T-cell (primary cell): ENCODE results near the gene CCDC97. TPM values are rescaled to one million over a fixed set of nuclear protein-coding genes. Genes with fewer than 3 reads are reported as not detected.

Source experiments
- ATAC-seq, 4 experiments: fragments of 200-7000 bp in 3 of 4; fragments of 150-1000 bp in 1 of 4; cut with Tn5 transposase; replicated peaks in 1 of 4; 1 replicate in 3 of 4; 2 replicates in 1 of 4; pipeline ENCODE4 v1.10.0; 2021; ENCODE audit warnings: moderate library complexity in 3 of 4, mild to moderate bottlenecking in 2 of 4, moderate number of reproducible peaks in 1 of 4
- CTCF ChIA-PET, 2 donors: fragments of 300-600 bp; sonication (Branson Sonifier 250); formaldehyde crosslinking; loops; one replicate each; lab custom pipeline; 2022; ENCODE audit warnings: antibody characterized with exemption in 2 of 2; lab: Charles Lee
- POLR2A ChIA-PET, 2 donors: fragments of 300-600 bp; sonication (Branson Sonifier 250); formaldehyde crosslinking; loops; one replicate each; lab custom pipeline; 2022; ENCODE audit warnings: antibody characterized with exemption in 2 of 2; lab: Charles Lee
- DNase-seq, 35 experiments: peaks; one replicate each; pipeline versions ENCODE4 v3.0.0 to v3.0.0-alpha.2; 2013 to 2023
- H3K27ac ChIP-seq: one replicate; pipeline ENCODE4 v1.5.1; 2013; ENCODE audit warnings: low read length
- H3K27me3 ChIP-seq, 2 experiments: replicated peaks in 1 of 2; 1 replicate in 1 of 2; 2 replicates in 1 of 2; pipeline versions ENCODE4 v1.6.1 to v1.7.0; 2013; ENCODE audit warnings: low read length in 1 of 2, mixed read lengths in 1 of 2; ENCODE audit not compliant: control insufficient read depth in 2 of 2, insufficient read depth in 2 of 2; ENCODE audit errors: extremely low read depth in 1 of 2
- H3K36me3 ChIP-seq, 2 donors: 1 replicate in 1 of 2; 2 replicates in 1 of 2; pipeline versions ENCODE4 v1.6.1 to v1.7.0; 2013; ENCODE audit warnings: low read length in 1 of 2; ENCODE audit not compliant: control insufficient read depth in 2 of 2, insufficient read depth in 1 of 2; ENCODE audit errors: extremely low read depth in 1 of 2
- H3K4me1 ChIP-seq, 2 experiments: 1 replicate in 1 of 2; 2 replicates in 1 of 2; pipeline versions ENCODE4 v1.6.1 to v1.7.0; 2013; ENCODE audit warnings: low read length in 2 of 2, mixed read lengths in 1 of 2; ENCODE audit not compliant: insufficient read depth in 2 of 2, control insufficient read depth in 1 of 2; ENCODE audit errors: extremely low read depth in 1 of 2
- H3K4me3 ChIP-seq, 2 donors: 1 replicate in 1 of 2; 2 replicates in 1 of 2; pipeline versions ENCODE4 v1.5.1 to v1.7.0; 2013; ENCODE audit warnings: mild to moderate bottlenecking in 2 of 2, low read length in 1 of 2, moderate library complexity in 1 of 2; ENCODE audit not compliant: control insufficient read depth in 1 of 2; ENCODE audit errors: extremely low read depth in 1 of 2
- H3K9me3 ChIP-seq: 2 replicates; pipeline ENCODE4 v1.7.0; 2013
- H3K27ac Mint-ChIP-seq, 2 donors: one replicate each; pipeline ENCODE4 v1.8.0; 2020 to 2021; ENCODE audit warnings: mild to moderate bottlenecking in 2 of 2, mixed read lengths in 2 of 2
- H3K27me3 Mint-ChIP-seq, 2 donors: one replicate each; pipeline ENCODE4 v1.8.0; 2021 to 2022; ENCODE audit warnings: mixed read lengths in 2 of 2
- H3K36me3 Mint-ChIP-seq: one replicate; pipeline ENCODE4 v1.8.0; 2021; ENCODE audit warnings: mixed read lengths
- H3K4me1 Mint-ChIP-seq, 3 donors: one replicate each; pipeline ENCODE4 v1.8.0; 2020 to 2022; ENCODE audit warnings: mixed read lengths in 3 of 3, mild to moderate bottlenecking in 1 of 3
- H3K4me3 Mint-ChIP-seq, 3 donors: one replicate each; pipeline ENCODE4 v1.8.0; 2020 to 2022; ENCODE audit warnings: mild to moderate bottlenecking in 3 of 3, mixed read lengths in 3 of 3, moderate library complexity in 3 of 3
- H3K9me3 Mint-ChIP-seq, 3 donors: one replicate each; pipeline ENCODE4 v1.8.0; 2020 to 2022; ENCODE audit warnings: mixed read lengths in 3 of 3
- WGBS: methylation state at CpG from one replicate; pipeline ENCODE4 v1.1.5; 2013; ENCODE audit warnings: missing lambda C conversion rate; ENCODE audit not compliant: insufficient coverage; 5-methylcytosine and 5-hydroxymethylcytosine counted together
- total RNA-seq, 35 experiments: library from RNA in 6 of 35; stranded (reverse) in 6 of 35; fragments of 120-200 nt in 1 of 35; gene quantifications; one replicate each; pipeline versions ENCODE4 v1.2.1 to v1.2.4 and lab custom pipeline; 2013 to 2026

Gene CCDC97
- total RNA-seq (10 to 100 TPM; 38.9 to 61.5 (median 55.1) TPM), total RNA-seq (lab: John Stamatoyannopoulos, UW) (15.0 to 54.9 (median 29.3) reads per million in 29 experiments)
- 27.2 TPM for total RNA-seq (2013)

DNA sequence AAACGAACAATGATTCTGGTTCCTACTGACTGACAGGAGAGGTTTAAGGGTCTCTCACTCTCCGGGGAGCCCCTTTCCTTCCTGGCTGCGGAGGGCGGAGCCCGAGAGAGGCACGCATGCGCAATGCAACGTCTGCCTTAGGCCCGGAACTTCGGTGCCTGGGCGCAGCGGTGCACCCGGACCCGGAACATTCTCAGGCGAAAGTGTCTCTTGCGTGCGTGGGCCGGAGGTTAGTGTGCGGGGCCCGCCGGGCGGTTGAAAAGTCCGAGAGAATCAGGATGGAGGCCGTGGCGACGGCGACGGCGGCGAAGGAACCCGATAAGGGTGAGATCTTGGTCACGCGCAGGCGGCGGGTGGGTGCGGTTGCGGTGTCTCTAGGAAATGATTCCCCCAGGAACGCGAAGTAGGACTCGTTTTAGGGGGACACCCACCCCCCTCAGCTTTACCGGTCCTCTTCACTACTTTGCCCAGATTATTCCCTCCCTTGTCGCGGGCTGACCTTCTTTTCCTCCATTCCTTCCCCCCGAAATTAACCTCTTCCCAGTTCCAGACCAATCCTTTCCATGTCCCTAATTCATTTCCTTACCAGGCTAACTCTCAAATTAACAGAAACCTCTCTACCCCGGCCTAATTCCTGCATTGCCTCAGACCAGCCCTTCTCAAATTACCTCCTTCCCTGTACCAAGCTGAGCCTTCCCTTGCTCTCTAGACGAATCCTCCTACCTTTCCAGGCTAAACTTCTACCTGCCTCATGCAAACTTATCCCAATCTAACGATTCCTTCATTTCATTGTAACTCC is at the start of gene CCDC97:
CCDC97 (plus strand) TSS at position 140 of the 799 bp plus-strand sequence; CDS start at position 279, 139 bp downstream.
- Mint-ChIP-seq H3K27ac (peak within 1 kb of the TSS; percentile 96 to 99), H3K4me3 (peak within 1 kb of the TSS; percentile 90 to 98 (median 95)), H3K36me3 (peaks cover 21% of the 10 kb centered on the region), H3K9me3 (no peaks in the 10 kb centered on the region), H3K4me1 (peaks cover 79 to 86% (median 83%) of the 10 kb centered on the region in 3 donors), H3K27me3 (no peaks in the 10 kb centered on the region)
- Histone ChIP-seq H3K27me3 (no peaks in the 10 kb centered on the region), H3K27ac (peak within 1 kb of the TSS; percentile 97), H3K4me3 (peak within 1 kb of the TSS; percentile 96 to 99), H3K4me1 (peaks cover 44 to 74% of the 10 kb centered on the region in 2 experiments), H3K9me3 (no peaks in the 10 kb centered on the region), H3K36me3 (peaks cover 7 to 39% of the 10 kb centered on the region in 2 donors)
- peak; percentile 73 to 94 (median 85) for DNase-seq
- POLR2A ChIA-PET: interaction anchor here in 1 of 2 donors (0.7 kb wide), 1 partner anchor 46 kb away, joined by 4 read pairs; no protein-coding TSS in a partner anchor
- WGBS: under 1% methylated on average over 38 of the region's 47 CpGs
- ATAC-seq: peak; percentile 66 to 72 (median 70)
- CTCF ChIA-PET: interaction anchor here (0.5 to 3.3 kb wide), 4 partner anchors 33 to 125 kb away, joined by 3 to 21 read pairs (median 8); partner anchors contain the start of gene HNRNPUL1 (in 1 of the 2)

DNA sequence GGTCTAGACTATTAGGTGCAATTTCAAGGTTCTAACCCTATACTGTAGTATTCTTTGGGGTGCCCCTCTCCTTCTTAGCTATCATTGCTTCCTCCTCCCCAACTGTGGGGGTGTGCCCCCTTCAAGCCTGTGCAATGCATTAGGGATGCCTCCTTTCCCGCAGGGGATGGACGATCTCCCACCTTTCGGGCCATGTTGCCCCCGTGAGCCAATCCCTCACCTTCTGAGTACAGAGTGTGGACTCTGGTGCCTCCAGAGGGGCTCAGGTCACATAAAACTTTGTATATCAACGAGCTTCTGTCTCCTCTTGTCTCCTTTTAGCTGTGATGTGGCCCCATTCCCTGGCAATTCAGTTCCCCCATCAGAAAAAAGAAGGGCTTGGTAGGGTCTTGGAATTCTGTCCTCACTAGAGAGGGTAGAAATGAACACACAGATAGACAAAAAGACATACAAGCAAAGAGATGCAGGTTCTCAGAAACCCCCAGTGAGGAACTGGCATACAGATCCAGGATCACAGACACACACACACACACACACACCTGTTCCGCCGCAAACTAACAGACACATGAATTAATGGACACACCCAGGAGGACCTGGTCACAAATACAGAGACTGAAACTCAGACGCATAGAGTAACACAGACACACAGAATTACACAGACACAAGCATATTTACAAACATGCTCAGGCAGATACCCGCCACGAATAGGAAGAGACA is 48.3 kb upstream of the CCDC97 start:
- Histone ChIP-seq H3K27ac (peak overlapping the region; percentile 98), H3K9me3 (no peaks in the 10 kb centered on the region), H3K36me3 (no peaks in the 10 kb centered on the region), H3K27me3 (no peaks in the 10 kb centered on the region), H3K4me3 (peak overlapping the region in 1 of 2 donors; percentile 70), H3K4me1 (peaks cover 7 to 38% of the 10 kb centered on the region in 2 experiments)
- peaks cover 5% of the 10 kb centered on the region for H3K36me3 Mint-ChIP-seq
- no peaks in the 10 kb centered on the region for H3K27me3 Mint-ChIP-seq
- peaks cover 31 to 34% (median 31%) of the 10 kb centered on the region in 3 donors for H3K4me1 Mint-ChIP-seq
- peak in 3 of 35 experiments; percentile 3 to 21 (median 10) for DNase-seq
- H3K9me3 Mint-ChIP-seq: no peaks in the 10 kb centered on the region
- H3K27ac Mint-ChIP-seq: peak overlapping the region; percentile 99 to 100
- ChIA-PET POLR2A (interaction anchor here in 1 of 2 donors (2.7 kb wide), 1 partner anchor 102 kb away, joined by 33 read pairs; the partner anchor contains the start of gene B9D2), CTCF (interaction anchor here in 1 of 2 donors (0.6 to 4.4 kb wide), 3 partner anchors 58 to 141 kb away, joined by 3 to 52 read pairs (median 4); partner anchors contain the start of gene B9D2)
- no peak for ATAC-seq
- WGBS: 39% methylated on average over 5 of the region's 10 CpGs
- H3K4me3 Mint-ChIP-seq: peak overlapping the region; percentile 92 to 100 (median 98)

DNA sequence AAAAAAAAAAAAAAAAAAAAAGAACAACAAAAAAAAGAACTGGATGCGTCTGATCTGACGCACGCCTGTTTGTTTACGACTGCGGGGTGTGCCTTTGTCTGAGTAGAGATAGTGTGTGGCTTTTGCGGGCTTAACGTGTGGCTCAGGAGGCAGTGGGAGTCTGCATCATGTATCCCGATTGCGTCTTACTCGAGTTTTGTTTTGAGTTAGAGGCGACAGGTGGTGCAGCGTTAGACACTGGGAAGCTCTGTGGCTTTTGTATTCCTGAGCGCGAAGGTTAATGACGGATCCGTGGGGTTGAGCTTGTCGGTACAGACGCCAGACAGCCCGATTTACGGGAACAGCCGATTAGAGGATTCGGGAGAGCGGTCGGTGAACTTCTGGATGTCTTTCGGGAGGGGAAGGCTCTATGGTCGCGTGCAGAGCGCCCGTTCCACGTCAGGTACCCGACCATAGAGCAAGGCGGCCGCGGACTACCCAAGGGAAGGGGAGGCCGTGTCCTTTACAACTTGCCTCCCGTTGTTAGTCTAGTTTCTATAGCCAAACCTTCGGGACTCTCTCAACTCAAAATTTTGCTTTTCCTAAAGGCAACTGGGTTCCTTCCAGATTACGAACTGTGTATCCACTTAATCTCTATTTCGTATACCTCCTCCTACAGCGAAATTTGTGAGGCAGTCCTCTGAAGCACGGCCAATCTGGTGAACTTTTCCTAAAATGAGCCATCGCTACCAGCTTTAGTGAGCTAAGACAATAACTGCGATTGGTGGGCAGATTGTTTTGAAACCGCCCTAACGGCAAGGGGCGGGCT is 46.7 kb upstream of the CCDC97 start:
- Mint-ChIP-seq H3K27ac (peak overlapping the region; percentile 99 to 100), H3K36me3 (peaks cover 14% of the 10 kb centered on the region), H3K4me1 (peaks cover 43 to 49% (median 46%) of the 10 kb centered on the region in 3 donors), H3K4me3 (peak overlapping the region; percentile 92 to 100 (median 98)), H3K9me3 (no peaks in the 10 kb centered on the region), H3K27me3 (no peaks in the 10 kb centered on the region)
- no peaks in the 10 kb centered on the region for H3K27me3 ChIP-seq
- no peaks in the 10 kb centered on the region for H3K9me3 ChIP-seq
- 0% methylated on average over 40 of the region's 46 CpGs for WGBS
- POLR2A ChIA-PET: interaction anchor here (0.6 to 2.7 kb wide), 28 partner anchors 30 to 1204 kb away, joined by 3 to 33 read pairs (median 6); partner anchors contain the start of genes ACTMAP (in 1 of the 2), B9D2 (in 1 of the 2), CCDC97 (in 1 of the 2) and RAB4B (in 1 of the 2)
- DNase-seq: peak; percentile 56 to 98 (median 91)
- H3K4me3 ChIP-seq: peak overlapping the region; percentile 70 to 85
- H3K4me1 ChIP-seq: peaks cover 10 to 48% of the 10 kb centered on the region in 2 experiments
- peak overlapping the region; percentile 98 for H3K27ac ChIP-seq
- peaks cover 0 to 11% of the 10 kb centered on the region in 2 donors for H3K36me3 ChIP-seq
- peak; percentile 20 to 67 (median 45) for ATAC-seq
- CTCF ChIA-PET: interaction anchor here in 1 of 2 donors (0.6 to 4.4 kb wide), 17 partner anchors 17 to 1862 kb away, joined by 3 to 52 read pairs (median 4); partner anchors contain the start of gene CCDC97

DNA sequence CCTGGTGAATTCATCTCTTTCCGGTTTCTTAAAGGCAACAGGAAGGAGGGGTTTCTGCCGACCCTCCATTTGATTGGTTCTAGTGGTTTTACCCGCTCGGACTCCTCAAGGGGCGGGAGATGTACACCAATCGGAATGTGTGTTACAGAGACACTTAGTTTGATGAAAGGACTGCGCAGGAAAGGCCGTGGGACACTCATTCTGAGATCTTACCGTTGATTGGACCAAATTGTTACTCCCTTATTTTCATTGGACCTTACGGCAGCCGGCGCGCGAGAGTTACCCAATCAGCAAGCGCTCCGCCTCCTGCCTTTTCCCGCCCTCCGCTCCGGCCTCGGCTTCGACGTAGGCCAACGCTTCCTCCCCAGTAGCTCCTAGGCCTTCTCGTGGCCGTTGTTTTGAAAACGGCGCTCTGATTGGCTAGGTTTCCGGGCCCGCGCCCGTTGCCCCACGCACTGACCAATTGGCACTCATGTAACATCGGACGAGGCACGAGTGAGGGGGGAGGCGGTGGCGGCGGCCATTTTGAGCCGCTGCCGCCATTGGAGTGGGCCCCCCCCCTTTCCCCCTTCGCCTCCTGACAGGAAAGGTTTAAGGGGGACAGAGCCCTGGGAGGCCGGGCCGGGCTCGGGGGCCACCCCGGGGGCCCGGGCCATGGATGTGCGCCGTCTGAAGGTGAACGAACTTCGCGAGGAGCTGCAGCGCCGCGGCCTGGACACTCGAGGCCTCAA is 46.0 kb upstream of the CCDC97 start, which contains the start of gene HNRNPUL1:
HNRNPUL1 (plus strand) TSS at position 523 of the 731 bp plus-strand sequence; CDS start at position 655, 132 bp downstream.
- Histone ChIP-seq H3K4me1 (peaks cover 10 to 48% of the 10 kb centered on the region in 2 experiments), H3K9me3 (no peaks in the 10 kb centered on the region), H3K4me3 (peak within 1 kb of the TSS; percentile 85 to 93), H3K27ac (peak within 1 kb of the TSS; percentile 98), H3K36me3 (peaks cover 0 to 18% of the 10 kb centered on the region in 2 donors), H3K27me3 (no peaks in the 10 kb centered on the region)
- DNase-seq: peak; percentile 96 to 100 (median 99)
- peak; percentile 56 to 72 (median 64) for ATAC-seq
- no peaks in the 10 kb centered on the region for H3K9me3 Mint-ChIP-seq
- H3K36me3 Mint-ChIP-seq: peaks cover 18% of the 10 kb centered on the region
- ChIA-PET POLR2A (interaction anchor here (0.5 to 2.7 kb wide), 18 partner anchors 30 to 1205 kb away, joined by 3 to 33 read pairs (median 6); partner anchors contain the start of genes ACTMAP (in 1 of the 2), B9D2 (in 1 of the 2), CCDC97 (in 1 of the 2) and RAB4B (in 1 of the 2)), CTCF (interaction anchor here in 1 of 2 donors (0.7 to 4.4 kb wide), 10 partner anchors 16 to 268 kb away, joined by 3 to 52 read pairs (median 6); partner anchors contain the start of gene CCDC97)
- under 1% methylated on average over 42 of the region's 55 CpGs for WGBS
- peaks cover 46 to 51% (median 46%) of the 10 kb centered on the region in 3 donors for H3K4me1 Mint-ChIP-seq
- no peaks in the 10 kb centered on the region for H3K27me3 Mint-ChIP-seq
- peak within 1 kb of the TSS; percentile 92 to 100 (median 98) for H3K4me3 Mint-ChIP-seq
- H3K27ac Mint-ChIP-seq: peak within 1 kb of the TSS; percentile 99 to 100
